ENCODE data around the gene KCNH8. TPM values are rescaled to one million over a fixed set of nuclear protein-coding genes. Genes with fewer than 3 reads are reported as not detected.

KCNH8 gene
- total RNA-seq, 3 donors from 2014 or later (not counting 1 experiment from before 2014, with no cell fraction given): 0.10 TPM; not detected in 2

- H3K4me3 ChIP-seq (ENCODE audit: low read length): no peak overlapping the region
These were observed 426.0 kb downstream of the KCNH8 start for GRCh38 chr3:19574268-19574667.

GRCh38 chr3:19576343-19576742 is 428.0 kb downstream of the KCNH8 start:
- no peaks in the 10 kb centered on the region for H3K36me3 Mint-ChIP-seq
- no peaks in the 10 kb centered on the region for H3K27me3 ChIP-seq (ENCODE audit: control insufficient read depth, insufficient read depth, low read length)
- H3K27ac Mint-ChIP-seq: no peak overlapping the region
- WGBS (ENCODE audit: insufficient coverage): 100% methylated on average over 2 of the region's 3 CpGs
- H3K4me1 ChIP-seq (ENCODE audit: control insufficient read depth, insufficient read depth, low read length): no peaks in the 10 kb centered on the region
- H3K36me3 ChIP-seq (ENCODE audit: control insufficient read depth, insufficient read depth, low read length): no peaks in the 10 kb centered on the region
- no peaks in the 10 kb centered on the region for H3K9me3 ChIP-seq (ENCODE audit: control insufficient read depth, insufficient read depth, low read length)
- peaks cover 5 to 10% of the 10 kb centered on the region in 2 donors for H3K9me3 Mint-ChIP-seq
- intact Hi-C loops (cut with micrococcal nuclease): no loop called here
- H3K27me3 Mint-ChIP-seq (ENCODE audit: low read depth in 2 of 2): no peaks in the 10 kb centered on the region
- no peak overlapping the region for H3K27ac ChIP-seq (ENCODE audit: low read length)
- no peak for ATAC-seq
- no peak overlapping the region for H3K4me3 ChIP-seq (ENCODE audit: low read length)
- H3K4me1 Mint-ChIP-seq: no peaks in the 10 kb centered on the region
- TF ChIP-seq CTCF (IDR thresholded peaks at IDR 0.05): no peak
- no peak for DNase-seq
- H3K4me3 Mint-ChIP-seq: no peak overlapping the region

More at GRCh38 chr3:19574268-19574667, 426.0 kb downstream of the KCNH8 start:
- no peaks in the 10 kb centered on the region for H3K36me3 Mint-ChIP-seq
- DNase-seq: no peak
- H3K36me3 ChIP-seq (ENCODE audit: control insufficient read depth, insufficient read depth, low read length): no peaks in the 10 kb centered on the region
- H3K27me3 ChIP-seq (ENCODE audit: control insufficient read depth, insufficient read depth, low read length): no peaks in the 10 kb centered on the region
- WGBS (ENCODE audit: insufficient coverage): 82% methylated on average over 3 of the region's 3 CpGs
- H3K27ac Mint-ChIP-seq: no peak overlapping the region
- no peak for ATAC-seq
- H3K9me3 ChIP-seq (ENCODE audit: control insufficient read depth, insufficient read depth, low read length): no peaks in the 10 kb centered on the region
- intact Hi-C loops (cut with micrococcal nuclease): no loop called here
- H3K27me3 Mint-ChIP-seq (ENCODE audit: low read depth in 2 of 2): no peaks in the 10 kb centered on the region
- H3K4me3 Mint-ChIP-seq: no peak overlapping the region
- H3K4me1 Mint-ChIP-seq: no peaks in the 10 kb centered on the region
- H3K4me1 ChIP-seq (ENCODE audit: control insufficient read depth, insufficient read depth, low read length): no peaks in the 10 kb centered on the region
- no peak overlapping the region for H3K27ac ChIP-seq (ENCODE audit: low read length)
- peaks cover 8 to 11% of the 10 kb centered on the region in 2 donors for H3K9me3 Mint-ChIP-seq
- TF ChIP-seq CTCF (IDR thresholded peaks at IDR 0.05): no peak

All from natural killer cell (primary cell).